Placental pericyte (primary cell): ENCODE data around the gene PNLIPRP3. TPM values are rescaled to one million over a fixed set of nuclear protein-coding genes. Genes with fewer than 3 reads are reported as not detected.

Experiments
- small RNA-seq: library from RNA; depleted of rRNA; stranded (forward); fragments of <200 nt; gene quantifications from one replicate; pipeline ENCODE3, GENCODE V24; 2012; ENCODE audit warnings: low replicate concordance
- total RNA-seq: library from RNA; depleted of rRNA; stranded (reverse); fragments of >200 nt; gene quantifications from 2 replicates; pipeline ENCODE4 v1.2.3, GENCODE V29; 2012

PNLIPRP3 gene
- total RNA-seq = not detected in 2 replicates

GRCh38 chr10:116427671-116428070 lies at the start of gene PNLIPRP3:
TSS of gene PNLIPRP3 (plus strand) at chr10:116427847. CDS start at chr10:116428013, 166 bp downstream.

Small RNA genes within 50 kb of the gene (small RNA-seq; reads per million reads assigned to genes)
- not detected for gene SNRPGP6

Other genes starting within 250 kb of the PNLIPRP3 start
- 6.0 and 22.5 TPM in 2 replicates for gene GFRA1, start 154.6 kb upstream of the PNLIPRP3 start, total RNA-seq
- not detected in 2 replicates for gene CCDC172, start 103.4 kb upstream of the PNLIPRP3 start, total RNA-seq
- not detected in 2 replicates for gene PNLIP, start 118.1 kb downstream of the PNLIPRP3 start, total RNA-seq
- not detected in 2 replicates for gene PNLIPRP1, start 163.1 kb downstream of the PNLIPRP3 start, total RNA-seq
- not detected in 2 replicates for gene PNLIPRP2, start 193.1 kb downstream of the PNLIPRP3 start, total RNA-seq